HG02840 (cell line): ENCODE data around the gene CEP63.
"Not testable (repeated sequence)": the region's sequence is repeated elsewhere in the genome, so short reads cannot be mapped to it uniquely, and the experiment has no call there.

Experiments used
- ATAC-seq: cut with Tn5 transposase; IDR thresholded peaks from one replicate; pipeline ENCODE4 v1.9.1; 2021; ENCODE audit warnings: mild to moderate bottlenecking, moderate library complexity, moderate number of reproducible peaks; ENCODE audit not compliant: unreplicated experiment, low FRiP score

The CEP63 gene

DNA sequence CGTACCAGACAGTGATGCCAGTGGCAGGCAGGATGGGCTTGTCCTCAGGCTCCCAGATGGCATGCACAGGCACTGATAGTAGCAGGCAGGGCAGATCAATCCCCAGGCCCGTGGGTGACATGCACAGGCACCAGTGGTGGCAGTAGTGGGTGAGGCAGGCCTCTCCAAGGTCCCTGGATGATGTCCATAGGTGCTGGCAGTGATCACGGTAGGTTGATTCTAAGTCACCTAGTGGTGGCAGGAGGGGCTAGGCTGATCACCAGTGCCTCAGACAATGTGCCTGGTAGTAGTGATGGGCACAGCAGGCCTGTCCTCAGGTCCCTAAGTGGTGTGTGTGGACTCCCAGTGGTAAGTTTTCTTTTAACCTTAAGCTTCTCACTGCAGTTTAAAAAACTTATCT lies 19.6 kb downstream of the CEP63 start:
- ATAC-seq = no peak

DNA sequence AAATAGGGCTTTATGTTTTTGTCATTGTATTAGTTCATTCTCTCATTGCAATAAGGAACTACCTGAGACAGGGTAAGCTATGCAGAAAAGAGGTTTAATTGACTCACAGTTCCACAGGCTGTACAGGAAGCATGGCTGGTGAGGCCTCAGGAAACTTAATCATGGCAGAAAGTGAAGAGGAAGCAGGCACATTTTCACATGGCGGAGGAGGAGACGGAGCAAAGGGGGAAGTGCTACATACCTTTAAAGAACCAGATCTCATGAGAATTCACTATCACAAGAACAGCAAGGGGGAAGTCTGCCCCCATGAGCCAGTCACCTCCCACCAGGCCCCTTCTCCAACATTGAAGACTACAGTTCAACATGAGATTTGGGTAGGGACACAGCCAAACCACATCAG lies 25.6 kb downstream of the CEP63 start:
- no peak for ATAC-seq

DNA sequence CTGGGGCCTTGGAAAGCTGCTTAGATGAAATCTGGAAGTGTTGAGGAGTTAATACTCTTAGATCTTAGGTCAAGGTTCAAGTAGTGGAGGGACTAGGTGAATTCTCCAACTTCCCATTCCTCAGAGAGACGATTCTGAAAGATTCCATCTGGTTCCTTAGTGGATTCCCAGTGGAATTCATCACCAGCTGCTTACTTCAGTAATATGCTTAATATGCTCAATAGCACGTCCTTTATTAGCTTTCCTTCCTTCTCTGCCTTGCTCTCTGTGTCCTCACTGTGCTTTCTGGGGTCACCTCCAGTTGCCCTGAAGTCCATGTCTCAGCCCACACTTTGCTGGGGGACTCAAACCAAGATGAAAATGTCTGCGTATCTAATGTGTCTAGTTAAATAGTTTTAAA lies 31.0 kb downstream of the CEP63 start:
- no peak for ATAC-seq

DNA sequence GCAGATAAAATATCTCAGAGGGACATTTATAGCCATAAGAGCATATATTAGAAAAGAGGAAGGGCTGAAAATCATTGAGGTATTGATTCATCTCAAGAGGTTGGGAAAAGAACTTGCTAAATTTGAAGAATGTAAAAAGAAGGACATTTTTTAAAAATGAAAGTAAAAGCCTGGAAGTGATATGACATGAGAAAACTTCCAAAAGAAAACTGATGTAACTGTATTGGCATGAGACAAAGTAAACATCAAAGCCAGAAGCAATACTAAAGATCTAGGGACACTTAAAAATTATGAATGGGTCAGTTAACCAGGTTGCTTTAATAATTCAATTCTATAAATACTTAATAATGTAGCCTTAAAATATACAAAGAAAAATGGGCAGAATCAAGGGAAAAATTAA lies 31.9 kb downstream of the CEP63 start:
- no peak for ATAC-seq

DNA sequence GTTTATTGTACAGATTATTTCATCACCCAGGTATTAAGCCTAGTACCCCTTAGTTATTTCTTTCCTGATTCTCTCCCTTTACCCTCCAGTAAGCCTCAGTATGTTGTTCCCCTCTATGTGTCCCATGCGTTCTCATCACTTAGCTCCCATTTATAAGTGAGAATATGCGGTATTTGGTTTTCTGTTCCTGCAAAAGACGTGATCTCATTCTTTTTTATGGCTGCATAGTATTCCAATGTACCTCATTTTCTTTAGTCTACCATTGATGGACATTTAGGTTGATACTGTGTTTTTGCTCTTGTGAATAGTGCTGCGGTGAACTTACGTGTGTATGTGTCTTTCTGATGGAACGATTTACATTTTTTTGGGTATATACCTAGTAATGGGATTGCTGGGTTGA lies 36.7 kb downstream of the CEP63 start:
- no peak for ATAC-seq

DNA sequence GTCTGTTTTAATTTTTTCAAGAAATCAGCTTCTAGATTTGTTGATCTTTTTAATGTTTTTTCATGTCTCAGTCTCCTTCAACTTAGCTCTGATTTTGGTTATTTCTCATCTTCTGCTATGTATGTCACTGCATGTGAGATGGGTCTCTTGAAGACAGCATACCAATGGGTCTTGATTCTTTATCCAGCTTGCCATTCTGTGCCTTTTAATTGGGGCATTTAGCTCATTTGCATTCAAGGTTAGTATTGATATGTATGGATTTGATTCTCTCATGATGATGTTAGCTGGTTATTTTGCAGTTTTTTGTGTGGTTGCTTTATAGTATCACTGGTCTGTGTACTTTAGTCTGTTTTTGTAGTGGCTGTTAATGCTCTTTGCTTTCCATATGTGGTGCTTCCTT lies 39.4 kb downstream of the CEP63 start:
- no peak for ATAC-seq

DNA sequence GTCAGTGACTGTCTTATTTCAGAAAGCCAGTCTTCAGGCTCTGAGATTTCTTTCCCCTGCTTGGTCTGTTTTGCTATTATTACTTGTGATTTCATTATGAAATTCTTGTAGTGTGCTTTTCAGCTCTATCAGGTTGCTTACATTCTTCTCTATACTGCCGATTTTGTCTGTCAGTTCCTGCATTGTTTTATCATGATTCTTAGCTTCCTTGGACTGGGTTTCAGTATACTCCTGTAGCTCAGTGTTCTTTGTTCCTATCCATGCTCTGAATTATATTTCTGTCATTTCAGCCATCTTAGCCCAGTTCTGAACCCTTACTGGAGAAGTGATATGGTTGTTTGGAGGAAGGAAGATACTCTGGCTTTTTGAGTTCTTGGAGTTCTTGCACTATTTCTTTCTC lies 40.5 kb downstream of the CEP63 start:
- no peak for ATAC-seq

DNA sequence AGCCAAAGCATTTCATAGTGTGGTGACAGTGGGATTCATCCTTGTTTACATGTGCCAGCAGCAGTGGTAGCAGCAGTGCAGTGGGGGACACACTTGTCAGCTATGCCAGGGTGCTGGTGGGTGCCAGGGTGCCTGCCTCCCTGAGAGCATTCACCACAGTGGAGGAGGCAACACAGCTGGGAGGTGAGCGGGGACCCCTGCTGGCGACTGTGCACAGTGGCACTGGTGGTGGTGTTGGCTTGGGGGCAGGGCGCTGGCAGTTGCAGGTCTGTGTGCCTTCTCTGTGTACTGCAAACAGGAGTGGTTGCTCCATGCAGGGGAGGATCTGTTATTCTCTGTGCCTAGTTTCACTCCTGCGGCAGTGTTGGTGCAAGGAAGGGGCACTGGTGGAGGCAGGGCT lies 41.2 kb downstream of the CEP63 start:
- no peak for ATAC-seq

DNA sequence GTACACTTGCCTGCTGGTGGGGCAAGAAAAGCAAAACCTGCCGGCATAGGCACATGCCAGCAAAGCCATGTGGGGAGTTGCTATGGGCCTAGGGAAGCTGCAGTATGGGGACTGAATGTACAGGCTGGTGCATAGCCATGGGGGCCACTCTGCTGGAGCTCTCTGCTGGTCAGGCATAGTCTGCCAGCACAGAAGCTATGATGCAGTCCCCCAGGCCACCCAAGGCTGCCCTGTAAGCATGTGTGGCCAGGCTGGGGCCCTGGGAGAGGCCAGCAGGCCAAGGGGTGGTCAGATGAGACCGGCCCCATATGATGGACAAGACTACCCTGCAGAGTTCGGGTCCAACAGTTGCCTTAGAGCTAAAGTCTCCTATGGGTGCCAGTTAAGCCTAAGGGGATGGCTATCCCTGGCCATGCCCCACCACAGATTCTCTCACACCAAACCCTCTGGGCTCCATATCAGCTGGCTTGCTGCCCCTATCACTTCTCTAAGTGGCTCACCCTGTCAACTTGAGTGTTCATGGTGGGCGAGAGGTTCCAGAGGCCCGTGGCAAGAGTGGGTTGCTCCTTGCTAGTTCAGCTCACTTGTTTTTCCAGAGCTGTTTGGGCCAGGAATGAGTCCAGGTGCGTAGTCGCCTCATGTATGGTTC lies 41.8 kb downstream of the CEP63 start:
- ATAC-seq = no peak

DNA sequence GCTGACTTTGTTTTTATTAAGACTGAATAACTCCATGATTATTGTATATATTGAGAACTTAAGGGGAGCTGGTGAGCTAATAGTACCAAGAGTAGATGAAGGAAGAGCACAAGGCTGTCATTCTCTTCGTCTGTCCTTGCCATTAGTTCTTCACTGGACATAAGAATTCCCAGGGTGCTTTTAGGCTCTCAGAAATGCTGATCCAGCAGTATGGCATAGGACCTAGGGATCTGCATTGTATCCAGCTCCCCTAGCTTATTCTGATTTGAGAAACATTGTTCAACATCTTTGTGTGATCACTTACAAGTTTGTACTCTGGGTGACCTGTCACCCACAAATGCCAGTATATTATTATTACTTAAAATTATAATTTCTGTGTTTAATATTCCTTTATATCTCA lies 47.6 kb downstream of the CEP63 start:
- ATAC-seq = no peak

DNA sequence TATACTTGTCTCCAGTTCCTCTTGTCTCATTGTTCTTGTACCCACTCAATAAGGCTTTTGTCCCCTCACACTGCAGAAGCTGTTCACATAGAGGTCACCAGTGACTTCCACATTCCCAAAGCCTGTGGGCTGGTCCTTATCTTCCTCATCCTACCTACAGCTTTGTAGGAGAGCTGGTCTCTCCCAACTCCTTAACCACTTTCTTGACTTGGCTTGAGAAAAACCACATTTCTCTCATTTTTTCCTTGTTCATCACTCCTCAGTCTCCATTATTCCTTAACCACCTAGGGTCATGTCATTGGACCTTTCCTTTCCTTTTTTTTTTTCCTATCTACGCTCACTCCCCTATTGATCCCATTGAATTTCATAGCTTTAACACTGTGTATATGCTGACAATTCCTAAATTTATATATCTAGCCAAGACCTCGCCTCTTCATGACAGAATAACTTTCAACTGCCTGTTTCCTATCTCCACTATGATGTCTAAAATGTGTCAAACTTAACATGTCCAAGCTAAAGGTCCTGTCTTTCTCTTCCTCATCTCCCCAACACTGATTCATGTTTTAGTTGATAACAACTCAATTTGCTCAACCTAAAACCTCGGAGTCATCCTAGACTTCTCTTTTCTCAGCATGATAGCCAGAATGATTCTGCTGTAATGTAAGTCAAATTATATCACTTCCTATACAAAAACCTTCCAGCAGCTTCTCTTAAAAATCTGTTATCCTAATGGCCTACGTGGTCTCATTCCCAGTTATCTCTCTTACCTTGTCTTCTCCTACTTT lies 49.5 kb downstream of the CEP63 start:
- no peak for ATAC-seq

DNA sequence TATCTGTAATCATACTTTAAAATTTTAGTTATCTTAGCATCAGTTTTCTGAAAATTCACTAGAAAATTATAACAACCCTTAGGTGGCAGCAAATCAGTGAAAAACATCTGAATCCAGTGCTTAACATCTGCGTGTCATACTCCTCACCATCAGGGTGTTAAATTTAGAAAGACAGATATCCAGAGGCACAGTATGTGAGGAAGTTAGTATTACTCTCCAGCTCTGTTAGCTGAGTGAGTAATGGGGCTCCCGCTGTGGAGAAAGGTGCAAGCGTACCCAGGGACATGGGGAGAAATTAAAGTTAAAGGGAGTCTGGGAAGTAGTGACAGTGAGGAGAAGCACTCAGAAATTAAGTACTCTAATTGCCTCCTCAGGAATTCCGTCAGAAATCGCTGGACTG lies 50.9 kb downstream of the CEP63 start:
- no peak for ATAC-seq

DNA sequence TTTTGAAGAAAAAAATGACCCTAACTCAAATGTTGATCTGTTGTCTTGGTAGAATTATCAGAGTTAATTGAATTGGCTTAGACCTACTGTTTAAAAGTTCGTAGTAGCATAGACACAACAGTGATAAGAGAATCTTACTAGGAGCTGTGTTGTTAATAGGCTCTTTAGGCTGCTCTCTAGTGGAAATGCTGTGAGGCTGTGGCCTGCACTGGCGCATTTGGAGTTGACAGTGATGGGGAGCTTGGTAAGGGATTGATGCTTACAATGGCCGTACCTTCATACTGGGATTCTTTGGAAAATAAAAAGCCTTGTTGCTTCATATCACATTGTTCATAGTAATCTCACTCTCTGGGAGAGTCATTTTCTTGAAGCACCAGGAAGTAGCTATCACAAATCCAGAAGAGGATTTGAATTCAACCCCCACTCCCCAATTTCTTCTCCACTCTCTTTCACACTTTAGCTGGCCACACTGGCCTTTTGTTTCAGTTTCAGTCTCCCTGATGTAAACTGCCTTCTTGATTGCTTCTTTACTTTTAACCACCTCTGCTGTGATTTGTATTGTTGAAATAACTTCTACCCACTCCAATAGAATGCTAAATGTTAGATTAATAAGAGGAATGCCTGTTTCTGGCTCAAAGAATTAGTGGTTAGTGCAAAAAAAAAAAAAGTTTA lies 56.6 kb downstream of the CEP63 start:
- ATAC-seq = no peak

DNA sequence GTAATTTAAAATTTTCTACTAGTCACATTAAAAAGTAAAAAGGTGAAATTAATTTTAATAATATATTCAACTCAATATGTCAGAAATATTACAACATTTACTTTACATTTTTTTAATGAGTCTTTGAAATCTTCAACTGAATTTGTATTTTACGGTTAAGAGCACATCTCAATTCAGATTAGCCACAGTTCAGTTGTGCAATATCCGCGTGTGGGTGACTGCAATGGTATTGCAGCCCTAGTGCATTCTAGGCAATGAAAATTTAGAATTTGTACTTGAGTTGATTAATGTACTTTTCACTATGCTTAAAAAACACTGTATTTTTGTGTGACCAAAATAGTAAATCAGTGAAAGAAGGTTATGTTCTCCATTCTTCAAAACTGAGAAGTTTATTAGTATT lies 57.3 kb downstream of the CEP63 start:
- no peak for ATAC-seq

DNA sequence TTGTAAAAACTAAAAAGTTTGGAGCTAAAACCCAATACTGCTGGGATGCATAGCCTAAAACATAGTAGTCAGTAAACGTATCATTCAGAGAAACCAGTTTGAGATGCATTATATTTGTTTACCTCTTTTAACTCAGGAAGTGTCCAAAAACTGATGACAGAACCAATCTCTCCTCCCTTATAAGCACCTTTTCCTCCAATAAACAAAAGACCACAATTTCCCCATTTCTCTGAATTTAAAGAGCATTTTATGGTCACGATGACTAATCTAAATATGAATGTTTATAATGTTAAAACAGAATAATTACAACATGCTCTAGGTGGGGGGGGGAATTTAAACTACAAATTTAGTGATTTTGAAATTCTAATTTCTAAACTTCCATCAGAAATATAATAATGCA lies 58.5 kb downstream of the CEP63 start:
- ATAC-seq = no peak

DNA sequence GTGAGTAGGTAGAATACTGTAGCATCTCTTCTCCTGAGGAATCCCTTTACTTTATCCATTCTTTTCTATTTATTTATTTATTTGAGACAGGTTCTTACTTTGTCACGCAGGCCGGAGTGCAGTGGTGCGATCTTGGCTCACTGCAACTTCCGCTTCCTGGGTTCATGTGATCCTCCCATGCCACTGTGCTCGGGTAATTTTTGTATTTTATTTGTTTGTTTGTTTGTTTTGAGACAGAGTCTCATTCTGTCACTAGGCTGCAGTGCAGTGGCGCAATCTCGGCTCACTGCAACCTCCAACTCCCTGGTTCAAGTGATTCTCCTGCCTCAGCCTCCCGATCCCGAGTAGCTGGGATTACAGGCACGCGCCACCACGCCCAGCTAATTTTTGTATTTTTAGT lies 58.9 kb downstream of the CEP63 start:
- ATAC-seq = not testable (repeated sequence)

DNA sequence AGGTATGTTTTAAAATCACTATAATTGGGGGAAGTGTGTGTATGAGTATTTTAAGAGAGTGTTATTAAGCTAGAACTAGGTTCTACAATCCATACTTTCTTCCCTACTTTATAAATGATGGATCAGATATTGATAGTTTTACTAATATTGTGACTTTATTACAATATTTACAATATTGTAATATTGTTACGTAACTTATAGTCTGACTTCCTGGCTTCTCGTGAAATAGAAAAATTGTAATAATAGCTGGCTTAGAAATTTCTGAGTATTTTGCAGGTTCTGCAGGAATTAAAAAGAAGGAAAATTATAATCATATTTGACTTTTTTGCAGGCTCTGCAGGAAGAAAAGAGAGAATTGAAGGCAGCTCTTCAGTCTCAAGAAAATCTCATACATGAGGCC lies 60.0 kb downstream of the CEP63 start:
- no peak for ATAC-seq

DNA sequence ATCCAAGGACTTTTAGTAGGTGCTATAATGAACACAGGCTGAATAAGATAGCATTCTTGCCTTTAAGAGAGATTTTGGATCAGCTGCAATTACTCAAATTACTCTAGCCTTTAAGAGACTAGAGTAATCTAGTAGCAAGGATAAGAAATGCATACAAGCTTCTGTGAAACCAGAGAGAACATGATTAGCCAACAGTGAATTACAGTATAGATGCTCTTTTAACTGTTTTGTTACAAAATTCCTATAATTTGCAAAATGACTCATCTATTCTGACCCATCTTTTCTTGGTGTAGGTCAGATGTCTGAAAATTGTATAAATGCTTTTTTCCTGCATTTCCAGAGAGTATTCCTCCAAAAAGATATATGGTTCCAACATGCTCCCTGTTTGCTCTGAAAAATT lies 66.9 kb downstream of the CEP63 start:
- no peak for ATAC-seq

DNA sequence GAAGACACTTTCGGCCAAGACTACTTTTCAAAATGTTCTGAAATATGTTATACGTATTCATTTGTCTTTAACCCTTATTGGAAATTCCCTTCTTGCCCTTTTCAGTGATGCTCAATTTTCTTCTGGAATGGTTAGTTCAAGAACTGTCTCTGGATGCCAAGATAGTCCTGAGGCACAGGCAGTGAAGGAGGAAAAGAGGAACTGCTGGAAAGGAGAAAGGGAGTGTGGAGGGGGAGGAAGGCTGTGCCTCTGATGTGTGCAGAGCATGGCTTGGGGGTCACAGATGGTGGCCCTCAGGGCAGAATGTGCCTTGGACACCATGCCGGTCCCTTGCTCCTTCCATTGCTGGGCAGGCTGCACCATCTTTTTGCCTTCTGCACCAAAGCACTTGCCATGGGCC lies 73.7 kb downstream of the CEP63 start:
- no peak for ATAC-seq

DNA sequence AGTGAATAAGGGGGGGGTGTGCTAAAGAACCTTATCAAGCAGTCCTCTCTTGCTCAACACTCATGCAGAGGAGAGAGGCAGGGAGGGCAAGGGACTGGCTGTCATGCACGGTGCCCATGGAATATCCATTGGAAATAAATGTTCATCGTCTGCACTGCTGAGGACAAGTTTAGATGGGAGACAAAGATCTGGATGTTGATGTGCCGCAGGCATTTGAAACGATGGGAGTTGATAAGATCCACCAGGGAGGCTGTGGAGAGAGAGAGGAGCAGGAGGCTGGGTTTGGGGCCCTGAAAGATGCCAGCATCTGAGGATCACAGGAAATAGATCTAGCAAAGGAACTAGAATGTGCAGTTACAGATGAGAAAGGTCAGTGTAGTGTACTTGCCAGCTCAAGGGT lies 76.2 kb downstream of the CEP63 start:
- ATAC-seq = no peak

DNA sequence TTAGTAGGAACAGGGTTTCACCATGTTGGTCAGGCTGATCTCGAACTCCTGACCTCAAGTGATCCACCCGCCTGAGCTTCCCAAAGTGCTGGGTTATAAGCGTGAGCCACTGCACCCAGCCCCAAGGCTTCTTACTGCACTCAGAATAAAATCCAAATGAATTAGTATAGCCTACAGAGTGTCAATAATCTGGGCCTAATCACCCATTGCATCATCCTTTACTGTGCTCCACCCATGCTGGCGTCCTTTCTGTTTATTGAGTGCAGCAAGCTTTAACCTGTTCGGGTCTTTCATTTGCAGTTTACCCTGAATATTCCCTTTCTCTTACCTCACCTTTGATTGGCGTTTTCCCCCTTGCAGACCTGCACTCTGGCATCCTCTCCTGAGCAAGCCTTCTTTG lies 77.7 kb downstream of the CEP63 start:
- no peak for ATAC-seq

DNA sequence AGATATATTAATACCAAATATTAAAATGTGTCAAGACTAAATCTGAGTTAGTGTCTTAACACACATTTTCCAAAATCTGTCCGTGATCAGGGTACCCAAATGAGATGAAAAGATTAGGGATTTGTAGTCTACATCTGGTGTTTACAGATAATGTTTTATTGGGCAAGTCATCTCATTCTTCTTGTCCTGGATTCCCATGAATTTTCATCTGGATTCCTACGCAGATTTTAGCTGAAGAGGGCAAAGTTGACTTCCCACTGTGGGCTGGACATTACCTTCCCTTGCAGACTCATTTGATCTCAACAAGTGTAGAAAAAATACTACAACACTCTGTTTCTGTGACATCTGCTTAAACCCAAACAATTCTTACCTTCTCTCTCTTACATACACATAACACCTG lies 79.1 kb downstream of the CEP63 start:
- no peak for ATAC-seq
